Measurements from ENCODE around the gene CPA4.

- no peak for TF ChIP-seq CTCF (conservative IDR thresholded peaks at IDR 0.05; ENCODE audit: low read depth, low read length)
- no peak for TF ChIP-seq EZH2 (IDR thresholded peaks at IDR 0.05; ENCODE audit: low read length, unreplicated experiment)
Measured at GRCh38 chr7:130367088-130367755, 74.3 kb downstream of the CPA4 start.

Data from PC-3 (cell line).